Limb (tissue), 2 donors: ENCODE measurements around the gene MTSS2.

Experiments
- DNase-seq, 2 donors: peaks; one replicate each; pipeline ENCODE4 v3.0.0-alpha.2; 2016; ENCODE audit errors: extremely low spot score in 2 of 2

Gene MTSS2

GRCh38 chr16:70685938-70686375 is at the start of gene MTSS2:
Gene MTSS2 (minus strand): TSS chr16:70686053. CDS start chr16:70685791, 262 bp downstream.
- DNase-seq = peak; percentile 89 to 94

DNA sequence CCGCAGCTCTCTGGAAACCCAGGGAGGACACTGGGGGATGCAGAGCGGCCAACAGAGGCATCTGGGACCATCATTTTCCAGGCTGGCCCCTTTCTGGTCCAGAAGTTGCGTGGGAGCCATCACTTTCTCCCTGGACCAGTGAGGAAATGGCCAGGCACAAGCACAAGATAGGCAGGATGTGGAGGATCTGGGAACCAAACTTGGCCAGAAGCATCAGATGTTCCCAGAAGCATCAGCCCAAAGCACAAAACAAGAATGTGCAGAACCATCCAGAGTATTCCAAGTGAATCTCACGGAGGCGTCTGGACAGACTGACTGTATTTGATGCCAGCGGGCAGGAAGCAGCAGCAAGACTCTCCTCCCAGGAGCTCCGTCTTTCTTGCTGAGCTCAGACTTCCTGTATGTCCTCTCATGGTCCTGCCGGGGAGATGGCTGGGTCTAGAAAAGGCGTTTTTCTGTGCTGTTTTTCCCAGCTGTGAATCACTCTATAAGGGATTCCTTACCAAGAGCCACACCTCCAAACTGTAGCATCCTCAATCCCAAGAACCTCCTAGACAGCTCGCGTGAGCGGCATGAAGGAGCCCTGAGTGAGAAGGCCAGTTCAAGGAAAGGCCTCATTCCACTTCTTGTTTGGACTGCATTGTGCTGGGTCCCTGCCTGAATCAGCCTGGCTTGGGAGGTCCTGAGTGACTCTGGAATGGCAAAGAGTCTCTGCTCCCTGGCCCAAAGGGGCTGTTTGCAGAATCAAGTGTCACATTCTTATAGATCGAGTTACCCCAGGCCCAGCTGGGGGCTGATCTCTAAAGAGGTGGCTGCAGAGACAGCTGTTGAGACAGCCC is 49.5 kb upstream of the MTSS2 start:
- no peak for DNase-seq

DNA sequence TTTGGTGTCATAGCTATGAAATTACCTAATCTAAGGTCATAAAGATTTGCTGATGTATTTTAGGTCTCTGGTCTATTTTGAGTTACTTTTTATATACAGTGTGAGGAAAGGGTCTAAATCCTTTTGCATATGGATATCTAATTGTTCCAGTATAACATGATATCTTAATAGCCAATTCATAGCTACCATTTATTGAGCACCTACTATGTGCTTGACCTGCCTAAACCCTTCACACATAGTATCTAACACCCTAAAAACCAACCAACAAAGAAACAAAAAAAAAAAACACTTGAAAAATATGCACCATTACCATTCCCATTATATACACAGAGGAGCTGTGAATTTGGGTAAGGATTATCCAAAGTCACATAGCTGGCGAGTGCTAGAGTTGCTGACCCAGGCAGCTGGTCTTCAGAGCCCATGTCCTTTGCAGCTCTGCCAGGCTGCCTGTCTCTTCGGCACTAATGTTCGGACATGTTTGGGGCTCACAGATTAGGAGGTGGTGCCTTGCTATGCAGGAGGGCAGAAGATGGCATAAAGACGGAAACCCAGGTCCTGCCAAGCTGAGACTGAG is 48.8 kb upstream of the MTSS2 start:
- DNase-seq = no peak

GRCh38 chr16:70730944-70731343 is 45.1 kb upstream of the MTSS2 start:
- DNase-seq = no peak

DNA sequence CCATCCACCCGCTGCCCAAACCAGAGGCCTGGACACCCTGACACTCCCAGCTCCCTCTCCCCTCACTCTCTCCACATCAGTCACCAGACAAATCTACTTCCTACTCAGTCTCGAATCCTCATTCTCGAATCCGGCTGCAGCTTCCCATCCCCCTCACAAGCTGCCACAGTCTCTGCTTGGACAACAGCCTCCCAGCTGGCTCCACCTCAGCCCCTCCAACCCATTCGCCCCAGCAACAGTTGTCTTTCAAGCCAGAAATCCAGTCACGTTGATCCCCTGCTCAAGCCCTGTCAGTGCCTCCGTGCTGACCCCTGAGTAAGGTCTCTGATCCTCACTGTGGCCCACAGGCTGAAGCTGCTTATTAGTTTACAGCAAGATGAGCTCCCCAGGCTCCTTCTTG is 44.2 kb upstream of the MTSS2 start:
- DNase-seq = no peak

GRCh38 chr16:70729292-70729691 is 43.4 kb upstream of the MTSS2 start:
- no peak for DNase-seq

DNA sequence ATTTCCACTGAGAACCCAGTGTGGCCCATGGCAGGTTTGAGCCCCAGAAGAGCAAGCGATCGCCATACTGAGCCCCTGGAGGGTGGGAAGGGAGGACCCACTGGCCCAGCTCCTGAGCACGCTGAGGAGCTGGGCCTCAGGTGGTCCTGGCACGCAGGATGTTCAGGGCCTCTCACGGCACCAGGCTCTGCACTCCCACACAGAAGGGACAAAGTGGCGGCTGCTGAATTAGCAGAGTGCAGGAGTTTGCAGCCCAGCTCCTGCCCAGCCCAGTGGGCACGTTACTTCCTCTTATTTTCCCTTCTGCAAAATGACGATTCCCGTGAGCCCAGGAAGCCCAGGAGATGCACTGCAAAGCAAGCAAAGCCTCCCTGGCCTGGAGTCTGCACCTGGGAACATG is 42.3 kb upstream of the MTSS2 start:
- DNase-seq = no peak

- DNase-seq = peak in 1 of 2 donors; percentile 85
Measured at GRCh38 chr16:70726892-70727361, 41.1 kb upstream of the MTSS2 start.

DNA sequence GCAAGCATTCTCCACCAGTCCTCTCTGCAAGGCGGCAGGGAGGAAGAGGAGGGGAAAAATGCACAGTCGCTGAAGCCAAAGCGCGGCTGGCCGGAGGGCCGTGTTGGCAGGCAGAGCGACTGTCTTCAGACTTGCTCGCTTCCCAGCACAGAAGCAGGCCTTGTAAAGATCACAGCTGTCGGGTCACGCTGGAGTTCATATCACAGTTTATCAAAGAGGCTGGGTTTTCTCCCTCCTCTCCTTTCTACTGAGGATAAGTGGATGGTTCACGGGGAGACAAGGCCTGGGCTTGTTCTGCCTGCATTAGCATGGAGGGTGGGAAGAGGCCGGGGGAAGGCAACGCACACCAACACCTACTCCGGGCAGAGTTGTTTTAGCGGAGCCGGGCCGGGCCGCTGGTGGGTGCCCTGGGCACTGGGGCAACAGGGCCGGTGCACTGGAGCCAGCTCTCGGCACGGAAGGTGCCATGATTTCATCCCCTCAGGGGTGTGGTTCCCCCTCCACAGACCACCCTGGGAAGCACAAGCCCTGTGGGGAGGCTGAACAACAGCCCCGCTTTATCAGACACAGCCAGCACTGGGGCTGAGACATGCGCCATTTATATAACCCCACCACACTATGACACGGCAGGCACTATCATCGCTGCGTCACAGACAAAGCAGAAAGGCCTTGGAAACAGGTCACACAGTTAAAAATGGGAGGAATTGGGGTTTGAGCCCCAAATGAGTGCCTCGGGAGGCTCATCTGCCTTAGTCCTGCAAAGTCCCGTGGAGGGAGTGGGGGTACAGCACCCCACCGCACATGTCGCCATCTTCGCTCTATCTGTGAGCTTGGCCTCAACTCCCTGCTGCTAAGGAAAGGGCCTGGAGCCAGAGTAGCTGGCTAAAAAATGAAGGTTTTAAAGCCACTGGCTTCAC is 40.3 kb upstream of the MTSS2 start:
- peak; percentile 68 to 70 for DNase-seq

- DNase-seq = no peak
Measured at GRCh38 chr16:70725024-70725911, 39.4 kb upstream of the MTSS2 start.

- DNase-seq = no peak
Measured at GRCh38 chr16:70724146-70725023, 38.5 kb upstream of the MTSS2 start.

- DNase-seq = no peak
Measured at GRCh38 chr16:70723740-70724145, 37.9 kb upstream of the MTSS2 start.

DNA sequence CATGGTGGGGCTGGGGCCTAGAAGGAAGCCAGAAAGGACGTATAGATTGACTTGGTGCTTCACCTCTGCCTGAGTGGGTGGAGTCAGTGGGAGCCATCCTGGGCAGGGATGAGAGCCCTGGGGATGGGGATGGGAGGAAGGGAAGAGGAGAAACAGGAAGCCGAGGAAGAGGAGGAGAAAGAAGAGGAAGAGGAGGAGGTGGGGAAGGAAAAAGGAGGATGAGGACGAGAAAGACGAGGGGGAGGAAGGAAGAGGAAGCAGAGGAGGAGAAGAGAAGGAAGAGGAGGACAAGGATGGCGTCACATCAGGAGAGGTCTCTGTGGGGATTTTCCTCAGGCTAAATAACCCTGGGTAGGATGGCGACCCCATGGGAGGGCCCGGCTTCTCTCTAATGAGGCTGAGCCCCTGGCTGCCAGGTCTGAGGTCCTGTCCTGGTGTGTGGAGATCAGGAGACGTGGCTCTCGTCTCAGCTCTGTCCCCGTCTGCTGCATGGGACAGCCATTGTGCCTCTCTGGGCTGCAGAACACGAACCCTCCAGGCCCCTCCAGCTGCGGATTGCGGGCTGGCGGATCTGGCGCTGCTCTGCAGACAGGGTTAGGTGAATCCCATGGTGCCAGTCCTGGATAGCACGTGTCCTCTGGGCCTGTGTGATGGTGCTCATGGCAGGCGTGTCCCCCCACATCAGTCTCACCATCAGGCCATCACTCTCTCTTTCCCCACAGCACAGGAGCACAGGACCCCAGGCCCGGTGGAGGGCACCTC is 35.5 kb upstream of the MTSS2 start:
- DNase-seq = no peak

GRCh38 chr16:70720425-70721201 is 34.8 kb upstream of the MTSS2 start:
- no peak for DNase-seq

DNA sequence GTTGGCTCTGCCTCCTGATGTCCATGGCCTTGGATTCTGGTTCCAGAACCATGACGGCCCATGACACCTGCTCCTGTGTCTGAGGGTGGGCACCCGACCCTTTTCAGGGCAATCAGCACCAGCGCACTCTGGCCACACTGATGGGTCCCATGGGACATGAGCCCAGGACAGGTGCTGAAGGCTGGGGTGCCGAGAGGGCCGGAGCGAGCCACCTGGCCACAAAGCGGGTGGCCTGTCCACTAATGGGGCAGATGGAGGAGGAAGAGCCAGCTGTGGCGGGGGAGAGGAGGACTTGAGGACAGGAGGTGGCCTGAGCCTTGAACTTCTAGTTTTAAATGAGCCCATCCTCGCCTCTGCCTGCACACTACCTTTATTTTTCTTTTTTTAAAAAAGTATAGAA is 31.2 kb upstream of the MTSS2 start:
- no peak for DNase-seq

- DNase-seq = peak; percentile 65 to 82
Measured at GRCh38 chr16:70715860-70716357, 30.1 kb upstream of the MTSS2 start.

DNA sequence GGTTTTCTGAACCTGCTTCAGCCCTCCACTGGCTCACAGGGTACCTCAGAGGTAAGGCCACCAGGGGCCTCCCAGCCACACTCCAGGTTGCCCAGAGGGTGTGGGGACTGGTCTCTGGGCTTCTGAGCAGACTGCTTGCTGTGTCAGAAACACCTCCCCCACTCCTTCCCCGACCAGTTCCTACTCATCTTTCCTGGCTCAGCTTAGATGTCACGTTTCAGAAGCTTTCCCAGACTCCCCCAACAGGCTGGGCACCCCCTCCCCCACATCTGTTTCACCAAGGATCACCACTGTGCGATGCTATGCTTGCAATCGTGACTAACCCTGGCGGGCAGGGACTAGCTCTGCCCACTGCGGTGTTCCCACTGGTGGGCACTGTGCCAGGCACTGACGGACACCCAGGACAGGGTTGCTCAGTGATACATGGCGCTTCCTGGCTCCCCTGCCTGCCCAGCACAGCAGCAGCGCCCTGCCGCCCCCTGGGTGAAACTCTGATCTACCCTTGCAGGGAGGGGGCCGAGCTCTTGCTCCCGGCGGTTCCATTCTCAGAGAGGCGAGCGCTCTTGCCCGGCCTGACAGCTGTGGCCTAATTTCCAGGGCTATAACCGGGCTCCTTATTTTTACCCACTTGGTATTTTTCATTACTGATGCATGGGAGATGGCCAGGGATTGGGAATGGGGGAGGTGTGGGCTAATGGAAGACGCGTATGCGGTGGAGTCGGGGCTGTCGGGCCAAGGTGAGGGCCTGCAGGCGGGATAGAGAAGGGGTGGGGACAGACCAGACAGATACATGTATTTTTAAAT is 29.4 kb upstream of the MTSS2 start:
- DNase-seq = peak; percentile 74 to 83
